HepG2 (cell line): Measurements from ENCODE around the gene MYO18A. TPM values are rescaled to one million over a fixed set of nuclear protein-coding genes. Genes with fewer than 3 reads are reported as not detected.

Experiments used
- ATAC-seq: fragments of 200-7000 bp; cut with Tn5 transposase; 3 replicates; pipeline ENCODE4 v1.9.1; 2020; ENCODE audit warnings: mild to moderate bottlenecking, moderate library complexity
- BruUV-seq: library from RNA; stranded (reverse); fragments of 400-500 nt; replicated peaks from 2 replicates; lab custom pipeline; 2021; lab: Mats Ljungman, UMichigan
- CTCF ChIA-PET: fragments of 300-600 bp; formaldehyde crosslinking; extraction: SDS; loops from one replicate; lab custom pipeline; 2021; ENCODE audit warnings: low total read pairs, inconsistent platforms, low intra/inter-chr PET ratio; lab: Yijun Ruan, JAX
- POLR2A ChIA-PET: fragments of 350-600 bp; sonication (Branson Sonifier 250); formaldehyde crosslinking; loops from one replicate; lab custom pipeline; 2020; ENCODE audit warnings: antibody characterized with exemption, inconsistent platforms; lab: Yijun Ruan, JAX
- DNase-seq: peaks from one replicate; pipeline ENCODE4 v3.0.0-alpha.2; 2015; ENCODE audit warnings: low spot score
- FAIRE-seq: peaks from 3 replicates; lab custom pipeline; 2011; peaks lifted over from hg19 to GRCh38; lab: Jason Lieb, UNC
- H2AFZ ChIP-seq: one replicate; pipeline ENCODE4 v1.6.1; 2011; ENCODE audit warnings: low read length, inconsistent platforms
- H3K27ac ChIP-seq: fragments of 300-600 bp; 3 replicates; pipeline ENCODE4 v1.8.0; 2011; ENCODE audit warnings: mixed run types, mild to moderate bottlenecking, mixed read lengths, low read length, inconsistent platforms; ENCODE audit not compliant: insufficient read depth; ENCODE audit errors: extremely low read length
- H3K27me3 ChIP-seq, 2 experiments: fragments of 200-600 bp in 1 of 2; 2 replicates in 1 of 2; 3 replicates in 1 of 2; pipeline versions ENCODE4 v1.6.0 to v1.8.0; 2011; ENCODE audit warnings: low read length in 2 of 2, mild to moderate bottlenecking in 2 of 2, moderate library complexity in 2 of 2, inconsistent platforms in 1 of 2; ENCODE audit not compliant: insufficient read depth in 2 of 2, control insufficient read depth in 1 of 2
- H3K36me3 ChIP-seq, 2 experiments: fragments of 200-600 bp in 1 of 2; replicated peaks in 1 of 2; 2 replicates in 1 of 2; 3 replicates in 1 of 2; pipeline versions ENCODE4 v1.5.1 to v1.8.0; 2011; ENCODE audit warnings: low read length in 2 of 2, inconsistent platforms in 1 of 2; ENCODE audit not compliant: insufficient read depth in 2 of 2, control insufficient read depth in 1 of 2
- H3K4me1 ChIP-seq: 2 replicates; pipeline ENCODE4 v1.5.1; 2012; ENCODE audit warnings: low read length, inconsistent platforms; ENCODE audit not compliant: insufficient read depth
- H3K4me2 ChIP-seq: 2 replicates; pipeline ENCODE4 v1.6.0; 2011; ENCODE audit warnings: low read depth, low read length, inconsistent platforms
- H3K4me3 ChIP-seq, 3 experiments: fragments of 200-600 bp in 1 of 3; sonication (generic), shearing (Covaris generic) in 1 of 3; replicated peaks in 1 of 3; 2 replicates each; pipeline ENCODE4 v1.5.1; 2011 to 2016; ENCODE audit warnings: low read length in 3 of 3, inconsistent platforms in 2 of 3, low read depth in 2 of 3, mild to moderate bottlenecking in 2 of 3, control low read depth in 1 of 3, mixed read lengths in 1 of 3; ENCODE audit not compliant: insufficient read depth in 1 of 3
- H3K79me2 ChIP-seq: one replicate; pipeline ENCODE4 v1.6.1; 2011; ENCODE audit warnings: low read length, inconsistent platforms; ENCODE audit not compliant: insufficient read depth
- H3K9ac ChIP-seq: 2 replicates; pipeline ENCODE4 v1.6.0; 2011; ENCODE audit warnings: mild to moderate bottlenecking, low read depth, low read length, inconsistent platforms; ENCODE audit not compliant: insufficient read depth
- H3K9me3 ChIP-seq: 2 replicates; pipeline ENCODE4 v1.5.1; 2012; ENCODE audit warnings: mild to moderate bottlenecking, low read length
- H4K20me1 ChIP-seq: 2 replicates; pipeline ENCODE4 v1.6.0; 2011; ENCODE audit warnings: inconsistent platforms, mild to moderate bottlenecking, low read length, moderate library complexity; ENCODE audit not compliant: insufficient read depth
- ATF1 ChIP-seq: IDR thresholded peaks from 2 replicates; pipeline ENCODE4 v1.6.1; 2016; ENCODE audit warnings: mild to moderate bottlenecking, control low read depth
- EP300 ChIP-seq, 3 experiments: sonication (generic) in 1 of 3; formaldehyde crosslinking in 1 of 3; IDR thresholded peaks; 2 replicates each; pipeline versions ENCODE4 v1.5.1 to v1.6.1; 2011 to 2020; ENCODE audit warnings: low read depth in 2 of 3, low read length in 2 of 3, borderline replicate concordance in 1 of 3, improper control_type of control experiment in 1 of 3, mild to moderate bottlenecking in 1 of 3, missing genetic modification reagents in 1 of 3, moderate library complexity in 1 of 3
- ETV6 ChIP-seq: sonication (generic); formaldehyde crosslinking; conservative IDR thresholded peaks from 2 replicates; pipeline ENCODE4 v1.4.0; 2020; ENCODE audit warnings: missing genetic modification reagents
- HNF4A ChIP-seq: sonication (generic); formaldehyde crosslinking; IDR thresholded peaks from 2 replicates; pipeline ENCODE4 v1.4.0; 2020; ENCODE audit warnings: missing genetic modification reagents
- SAP130 ChIP-seq: IDR thresholded peaks from 2 replicates; pipeline ENCODE4 v1.6.1; 2016; ENCODE audit warnings: low read depth
- SIX4 ChIP-seq: sonication (generic); formaldehyde crosslinking; IDR thresholded peaks from 2 replicates; pipeline ENCODE4 v1.4.0; 2020; ENCODE audit warnings: missing genetic modification reagents
- SOX13 ChIP-seq, 3 experiments: fragments of 450-650 bp in 1 of 3; sonication (generic) in 1 of 3; formaldehyde crosslinking in 1 of 3; IDR thresholded peaks in 2 of 3; conservative IDR thresholded peaks in 1 of 3; 2 replicates each; pipeline versions ENCODE4 v1.5.0 to v1.6.1; 2016 to 2020; ENCODE audit warnings: antibody characterized with exemption in 1 of 3, mild to moderate bottlenecking in 1 of 3, missing compliant biosample characterization in 1 of 3, missing genetic modification reagents in 1 of 3, moderate library complexity in 1 of 3
- WGBS: methylation state at CpG from one replicate; pipeline ENCODE4 v1.1.6; 2017; ENCODE audit warnings: low lambda C conversion rate; 5-methylcytosine and 5-hydroxymethylcytosine counted together
- in situ Hi-C: cut with HindIII; loops from 2 replicates; pipeline ENCODE4 v1.10.0; 2017; ENCODE audit warnings: low pct_unique_long_range_greater_than_20kb; ENCODE audit not compliant: extremely low pct_ligation_motif_present
- intact Hi-C: fragments of 100-400 bp; cut with micrococcal nuclease; formaldehyde crosslinking; loops from one replicate; pipeline ENCODE4 v1.10.0; 2022; ENCODE audit not compliant: unreplicated experiment
- polyA plus RNA-seq, 8 experiments: library from polyadenylated mRNA; depleted of rRNA in 3 of 8; stranded (reverse) in 7 of 8; unstranded in 1 of 8; fragments of >200 nt; fragmentation: Illumina TruSeq in 4 of 8; extraction: Trizol in 4 of 8; gene quantifications; 2 replicates each; pipeline versions ENCODE4 v1.2.1 to v1.2.3, GENCODE V29; 2011 to 2016; ENCODE audit warnings: low read depth in 4 of 8, missing spikeins in 1 of 8, mixed read lengths in 1 of 8; ENCODE audit not compliant: insufficient read depth in 1 of 8
- total RNA-seq, 5 experiments: library from RNA; depleted of rRNA; stranded (reverse); fragments of >200 nt; fragmentation: Illumina TruSeq; extraction: Trizol; gene quantifications; 2 replicates each; pipeline ENCODE4 v1.2.3, GENCODE V29; 2016; ENCODE audit warnings: low read depth in 1 of 5
- TF ChIP-seq, protein P1 (sequence below): sonication (generic); formaldehyde crosslinking; IDR thresholded peaks from 2 replicates; pipeline ENCODE4 v1.4.0; 2020; ENCODE audit warnings: missing genetic modification reagents
- TF ChIP-seq, protein P2 (sequence below): sonication (generic); formaldehyde crosslinking; IDR thresholded peaks from 2 replicates; pipeline ENCODE4 v1.4.0; 2020; ENCODE audit warnings: missing genetic modification reagents, low read depth, mild to moderate bottlenecking, borderline replicate concordance
- TF ChIP-seq, protein P3 (sequence below): sonication (generic); formaldehyde crosslinking; IDR thresholded peaks from 2 replicates; pipeline ENCODE4 v1.9.0; 2022; ENCODE audit warnings: missing genetic modification reagents, mild to moderate bottlenecking, borderline replicate concordance
- TF ChIP-seq, protein P4 (sequence below): fragments of 450-650 bp; IDR thresholded peaks from 2 replicates; pipeline ENCODE4 v1.6.1; 2017; ENCODE audit warnings: mild to moderate bottlenecking
- TF ChIP-seq, protein P5 (sequence below): sonication (generic); formaldehyde crosslinking; IDR thresholded peaks from 2 replicates; pipeline ENCODE4 v1.5.0; 2020; ENCODE audit warnings: mild to moderate bottlenecking, missing genetic modification reagents

The MYO18A gene
- total and polyA plus RNA-seq, 2 of the 13 experiments (the other 11 are each of a cell fraction or from before 2014, with no cell fraction given): 16.8 to 24.8 TPM

DNA sequence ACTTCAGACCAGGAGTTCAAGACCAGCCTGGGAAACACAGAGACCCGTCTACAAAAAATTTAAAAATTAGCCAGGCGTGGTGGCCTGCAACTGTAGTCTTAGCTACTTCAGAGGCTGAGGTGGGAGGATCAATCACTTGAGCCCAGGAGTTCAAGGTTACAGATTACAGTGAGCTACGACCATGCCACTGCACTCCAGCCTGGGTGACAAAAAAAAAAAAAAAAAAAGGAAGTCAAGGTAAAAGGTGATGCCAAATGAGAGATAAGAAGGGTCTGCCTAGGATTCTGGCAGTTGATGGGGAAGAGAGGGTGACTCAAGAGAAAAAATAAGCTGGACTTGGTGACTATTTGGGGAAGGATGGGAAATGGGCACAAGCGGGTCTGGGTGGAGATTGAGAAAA, 32.5 kb downstream of the MYO18A start:
- ChIA-PET CTCF (interaction anchor here (2.7 to 4.6 kb wide), 2 partner anchors 32 to 71 kb away, joined by 40 to 44 read pairs; partner anchors contain the start of gene MYO18A), POLR2A (interaction anchor here (0.6 to 21.6 kb wide), 7 partner anchors 22 to 243 kb away, joined by 3 to 618 read pairs (median 7); partner anchors contain the start of genes MYO18A, NUFIP2 and TAOK1)
- Histone ChIP-seq H3K9ac (0 out of 2 replicates have a peak overlapping the region, but pooled peaks have one; percentile 5), H2AFZ (no peak overlapping the region), H3K9me3 (no peaks in the 10 kb centered on the region), H3K36me3 (peaks cover 3 to 18% of the 10 kb centered on the region in 2 experiments; a peak in 4 of 5 replicates), H3K27me3 (no peaks in the 10 kb centered on the region), H4K20me1 (peaks cover 35% of the 10 kb centered on the region), H3K27ac (peak overlapping the region; percentile 64), H3K79me2 (peaks cover 44% of the 10 kb centered on the region), H3K4me2 (peak overlapping the region; percentile 81; the same call in 1 of the 2 replicates), H3K4me1 (peaks cover 80% of the 10 kb centered on the region), H3K4me3 (no peak overlapping the region)
- ATAC-seq (no peak), FAIRE-seq (peak; percentile 76), DNase-seq (peak; percentile 37)
- no TSS peak for BruUV-seq
- intact Hi-C loops: loop anchor here (10.0 kb wide), 1 partner anchor 63 kb away; no protein-coding TSS in a partner anchor
- WGBS: 30% methylated on average over 4 of the region's 4 CpGs
- in situ Hi-C loops: loop anchor here (5.0 kb wide), 2 partner anchors 35 to 70 kb away; partner anchors contain the start of gene MYO18A
- TF ChIP-seq EP300 (IDR thresholded peaks at IDR 0.05; ENCODE audit: low read depth in 2 of 2, low read length in 2 of 2) (peak in 1 of 2 experiments; percentile 32; a peak in 1 of 4 replicates), EP300 (CRISPR knock-in tag; IDR thresholded peaks at IDR 0.05; ENCODE audit: borderline replicate concordance) (no peak), ATF1 (CRISPR knock-in tag) (no peak), SOX13 (IDR thresholded peaks at IDR 0.05) (no peak), SOX13 (CRISPR knock-in tag; conservative IDR thresholded peaks at IDR 0.05 in 1 of 2, IDR thresholded peaks at IDR 0.05 in 1 of 2) (0 out of 4 replicates have a peak, but pooled peaks of 1 of the 2 experiments have one; percentile 22), SIX4 (CRISPR knock-in tag) (no peak), ETV6 (CRISPR knock-in tag) (no peak), HNF4A (peak; percentile 38; the same call in 1 of the 2 replicates), SAP130 (CRISPR knock-in tag) (0 out of 2 replicates have a peak, but pooled peaks have one; percentile 41)
- TF ChIP-seq, protein P1, sequence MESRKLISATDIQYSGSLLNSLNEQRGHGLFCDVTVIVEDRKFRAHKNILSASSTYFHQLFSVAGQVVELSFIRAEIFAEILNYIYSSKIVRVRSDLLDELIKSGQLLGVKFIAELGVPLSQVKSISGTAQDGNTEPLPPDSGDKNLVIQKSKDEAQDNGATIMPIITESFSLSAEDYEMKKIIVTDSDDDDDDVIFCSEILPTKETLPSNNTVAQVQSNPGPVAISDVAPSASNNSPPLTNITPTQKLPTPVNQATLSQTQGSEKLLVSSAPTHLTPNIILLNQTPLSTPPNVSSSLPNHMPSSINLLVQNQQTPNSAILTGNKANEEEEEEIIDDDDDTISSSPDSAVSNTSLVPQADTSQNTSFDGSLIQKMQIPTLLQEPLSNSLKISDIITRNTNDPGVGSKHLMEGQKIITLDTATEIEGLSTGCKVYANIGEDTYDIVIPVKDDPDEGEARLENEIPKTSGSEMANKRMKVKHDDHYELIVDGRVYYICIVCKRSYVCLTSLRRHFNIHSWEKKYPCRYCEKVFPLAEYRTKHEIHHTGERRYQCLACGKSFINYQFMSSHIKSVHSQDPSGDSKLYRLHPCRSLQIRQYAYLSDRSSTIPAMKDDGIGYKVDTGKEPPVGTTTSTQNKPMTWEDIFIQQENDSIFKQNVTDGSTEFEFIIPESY (CRISPR knock-in tag): no peak
- TF ChIP-seq, protein P2, sequence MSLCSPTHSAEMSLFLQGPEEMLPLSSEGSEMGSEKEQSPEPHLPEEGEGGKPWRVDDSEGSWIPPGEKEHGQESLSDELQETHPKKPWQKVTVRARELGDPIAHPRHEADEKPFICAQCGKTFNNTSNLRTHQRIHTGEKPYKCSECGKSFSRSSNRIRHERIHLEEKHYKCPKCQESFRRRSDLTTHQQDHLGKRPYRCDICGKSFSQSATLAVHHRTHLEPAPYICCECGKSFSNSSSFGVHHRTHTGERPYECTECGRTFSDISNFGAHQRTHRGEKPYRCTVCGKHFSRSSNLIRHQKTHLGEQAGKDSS (CRISPR knock-in tag): no peak
- TF ChIP-seq, protein P3, sequence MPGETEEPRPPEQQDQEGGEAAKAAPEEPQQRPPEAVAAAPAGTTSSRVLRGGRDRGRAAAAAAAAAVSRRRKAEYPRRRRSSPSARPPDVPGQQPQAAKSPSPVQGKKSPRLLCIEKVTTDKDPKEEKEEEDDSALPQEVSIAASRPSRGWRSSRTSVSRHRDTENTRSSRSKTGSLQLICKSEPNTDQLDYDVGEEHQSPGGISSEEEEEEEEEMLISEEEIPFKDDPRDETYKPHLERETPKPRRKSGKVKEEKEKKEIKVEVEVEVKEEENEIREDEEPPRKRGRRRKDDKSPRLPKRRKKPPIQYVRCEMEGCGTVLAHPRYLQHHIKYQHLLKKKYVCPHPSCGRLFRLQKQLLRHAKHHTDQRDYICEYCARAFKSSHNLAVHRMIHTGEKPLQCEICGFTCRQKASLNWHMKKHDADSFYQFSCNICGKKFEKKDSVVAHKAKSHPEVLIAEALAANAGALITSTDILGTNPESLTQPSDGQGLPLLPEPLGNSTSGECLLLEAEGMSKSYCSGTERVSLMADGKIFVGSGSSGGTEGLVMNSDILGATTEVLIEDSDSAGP: 0 out of 2 replicates have a peak, but pooled peaks have one; percentile 0
- TF ChIP-seq, protein P4, sequence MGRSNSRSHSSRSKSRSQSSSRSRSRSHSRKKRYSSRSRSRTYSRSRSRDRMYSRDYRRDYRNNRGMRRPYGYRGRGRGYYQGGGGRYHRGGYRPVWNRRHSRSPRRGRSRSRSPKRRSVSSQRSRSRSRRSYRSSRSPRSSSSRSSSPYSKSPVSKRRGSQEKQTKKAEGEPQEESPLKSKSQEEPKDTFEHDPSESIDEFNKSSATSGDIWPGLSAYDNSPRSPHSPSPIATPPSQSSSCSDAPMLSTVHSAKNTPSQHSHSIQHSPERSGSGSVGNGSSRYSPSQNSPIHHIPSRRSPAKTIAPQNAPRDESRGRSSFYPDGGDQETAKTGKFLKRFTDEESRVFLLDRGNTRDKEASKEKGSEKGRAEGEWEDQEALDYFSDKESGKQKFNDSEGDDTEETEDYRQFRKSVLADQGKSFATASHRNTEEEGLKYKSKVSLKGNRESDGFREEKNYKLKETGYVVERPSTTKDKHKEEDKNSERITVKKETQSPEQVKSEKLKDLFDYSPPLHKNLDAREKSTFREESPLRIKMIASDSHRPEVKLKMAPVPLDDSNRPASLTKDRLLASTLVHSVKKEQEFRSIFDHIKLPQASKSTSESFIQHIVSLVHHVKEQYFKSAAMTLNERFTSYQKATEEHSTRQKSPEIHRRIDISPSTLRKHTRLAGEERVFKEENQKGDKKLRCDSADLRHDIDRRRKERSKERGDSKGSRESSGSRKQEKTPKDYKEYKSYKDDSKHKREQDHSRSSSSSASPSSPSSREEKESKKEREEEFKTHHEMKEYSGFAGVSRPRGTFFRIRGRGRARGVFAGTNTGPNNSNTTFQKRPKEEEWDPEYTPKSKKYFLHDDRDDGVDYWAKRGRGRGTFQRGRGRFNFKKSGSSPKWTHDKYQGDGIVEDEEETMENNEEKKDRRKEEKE: no peak
- TF ChIP-seq, protein P5, sequence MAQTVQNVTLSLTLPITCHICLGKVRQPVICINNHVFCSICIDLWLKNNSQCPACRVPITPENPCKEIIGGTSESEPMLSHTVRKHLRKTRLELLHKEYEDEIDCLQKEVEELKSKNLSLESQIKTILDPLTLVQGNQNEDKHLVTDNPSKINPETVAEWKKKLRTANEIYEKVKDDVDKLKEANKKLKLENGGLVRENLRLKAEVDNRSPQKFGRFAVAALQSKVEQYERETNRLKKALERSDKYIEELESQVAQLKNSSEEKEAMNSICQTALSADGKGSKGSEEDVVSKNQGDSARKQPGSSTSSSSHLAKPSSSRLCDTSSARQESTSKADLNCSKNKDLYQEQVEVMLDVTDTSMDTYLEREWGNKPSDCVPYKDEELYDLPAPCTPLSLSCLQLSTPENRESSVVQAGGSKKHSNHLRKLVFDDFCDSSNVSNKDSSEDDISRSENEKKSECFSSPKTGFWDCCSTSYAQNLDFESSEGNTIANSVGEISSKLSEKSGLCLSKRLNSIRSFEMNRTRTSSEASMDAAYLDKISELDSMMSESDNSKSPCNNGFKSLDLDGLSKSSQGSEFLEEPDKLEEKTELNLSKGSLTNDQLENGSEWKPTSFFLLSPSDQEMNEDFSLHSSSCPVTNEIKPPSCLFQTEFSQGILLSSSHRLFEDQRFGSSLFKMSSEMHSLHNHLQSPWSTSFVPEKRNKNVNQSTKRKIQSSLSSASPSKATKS (CRISPR knock-in tag): no peak
